ENCODE data around the gene UBN1. TPM values are rescaled to one million over a fixed set of nuclear protein-coding genes. Genes with fewer than 3 reads are reported as not detected.

The UBN1 gene
- total and polyA plus RNA-seq, 2 donors (not counting 3 experiments of a cell fraction or from before 2014, with no cell fraction given), result 26.0 to 44.8 TPM

GRCh38 chr16:4814542-4815173, 32.6 kb upstream of the UBN1 start:
- Histone ChIP-seq H3K4me3 (replicated peaks in 1 of 3; ENCODE audit: insufficient read depth in 1 of 3, low read depth in 1 of 3, low read length in 3 of 3) (no peak overlapping the region), H3K79me2 (ENCODE audit: control insufficient read depth, insufficient read depth, low read length) (no peaks in the 10 kb centered on the region), H3K4me1 (ENCODE audit: control insufficient read depth, extremely low read depth, insufficient read depth, low read length) (no peaks in the 10 kb centered on the region), H3K9me3 (replicated peaks; ENCODE audit: control insufficient read depth, insufficient read depth, low read length) (no peaks in the 10 kb centered on the region), H3K9me1 (replicated peaks; ENCODE audit: control insufficient read depth, extremely low read depth, insufficient read depth, low read length) (no peaks in the 10 kb centered on the region), H2AFZ (ENCODE audit: low read depth, low read length) (no peak overlapping the region), H3K27me3 (ENCODE audit: control insufficient read depth in 2 of 2, insufficient read depth in 2 of 2, low read length in 2 of 2) (no peaks in the 10 kb centered on the region), H3K9ac (replicated peaks; ENCODE audit: extremely low read depth, insufficient read depth, low read length) (no peak overlapping the region), H3K4me2 (ENCODE audit: insufficient read depth, low read length) (no peak overlapping the region), H3K36me3 (ENCODE audit: control insufficient read depth in 2 of 2, extremely low read depth in 1 of 2, insufficient read depth in 2 of 2, low read length in 2 of 2) (peaks cover 11 to 42% of the 10 kb centered on the region in 2 experiments), H4K20me1 (replicated peaks; ENCODE audit: control insufficient read depth, extremely low read depth, insufficient read depth, low read length) (no peaks in the 10 kb centered on the region), H3K27ac (ENCODE audit: insufficient read depth, low read depth, low read length) (no peak overlapping the region)
- BruUV-seq (replicated peaks), result no TSS peak
- ChIA-PET CTCF (interaction anchor here (0.8 kb wide), 1 partner anchor 12 kb away, joined by 3 read pairs; no protein-coding TSS in a partner anchor), POLR2A (no interaction called here)
- intact Hi-C loops (cut with micrococcal nuclease), result no loop called here
- dilution Hi-C loops (cut with MboI; ENCODE audit: extremely low pct_ligation_motif_present, low sequenced_read_pairs), result no loop called here
- DNase-seq (ENCODE audit: low read depth, low spot score) (no peak), FAIRE-seq (no peak)
- TF ChIP-seq JUN (IDR thresholded peaks at IDR 0.05; ENCODE audit: borderline replicate concordance, insufficient read depth, insufficient read length, low read depth) (no peak), POLR2A (IDR thresholded peaks at IDR 0.05; ENCODE audit: low read depth, low read length) (no peak), FOS (IDR thresholded peaks at IDR 0.05; ENCODE audit: borderline replicate concordance, insufficient read depth, low read length) (no peak), POLR2AphosphoS5 (IDR thresholded peaks at IDR 0.05; ENCODE audit: insufficient read depth, low read depth, low read length) (no peak), GATA2 (IDR thresholded peaks at IDR 0.05; ENCODE audit: insufficient read depth, insufficient read length, low read depth, low read length) (no peak), MYC (IDR thresholded peaks at IDR 0.05; ENCODE audit: low read depth, low read length) (no peak), EZH2 (IDR thresholded peaks at IDR 0.05; ENCODE audit: borderline replicate concordance, low read depth, low read length, severe bottlenecking) (no peak)
- TF ChIP-seq, protein P1, sequence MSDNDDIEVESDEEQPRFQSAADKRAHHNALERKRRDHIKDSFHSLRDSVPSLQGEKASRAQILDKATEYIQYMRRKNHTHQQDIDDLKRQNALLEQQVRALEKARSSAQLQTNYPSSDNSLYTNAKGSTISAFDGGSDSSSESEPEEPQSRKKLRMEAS (IDR thresholded peaks at IDR 0.05; ENCODE audit: insufficient read depth, insufficient read length), result no peak
- TF ChIP-seq, protein P2, sequence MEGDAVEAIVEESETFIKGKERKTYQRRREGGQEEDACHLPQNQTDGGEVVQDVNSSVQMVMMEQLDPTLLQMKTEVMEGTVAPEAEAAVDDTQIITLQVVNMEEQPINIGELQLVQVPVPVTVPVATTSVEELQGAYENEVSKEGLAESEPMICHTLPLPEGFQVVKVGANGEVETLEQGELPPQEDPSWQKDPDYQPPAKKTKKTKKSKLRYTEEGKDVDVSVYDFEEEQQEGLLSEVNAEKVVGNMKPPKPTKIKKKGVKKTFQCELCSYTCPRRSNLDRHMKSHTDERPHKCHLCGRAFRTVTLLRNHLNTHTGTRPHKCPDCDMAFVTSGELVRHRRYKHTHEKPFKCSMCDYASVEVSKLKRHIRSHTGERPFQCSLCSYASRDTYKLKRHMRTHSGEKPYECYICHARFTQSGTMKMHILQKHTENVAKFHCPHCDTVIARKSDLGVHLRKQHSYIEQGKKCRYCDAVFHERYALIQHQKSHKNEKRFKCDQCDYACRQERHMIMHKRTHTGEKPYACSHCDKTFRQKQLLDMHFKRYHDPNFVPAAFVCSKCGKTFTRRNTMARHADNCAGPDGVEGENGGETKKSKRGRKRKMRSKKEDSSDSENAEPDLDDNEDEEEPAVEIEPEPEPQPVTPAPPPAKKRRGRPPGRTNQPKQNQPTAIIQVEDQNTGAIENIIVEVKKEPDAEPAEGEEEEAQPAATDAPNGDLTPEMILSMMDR (IDR thresholded peaks at IDR 0.05; ENCODE audit: extremely low read depth in 1 of 2, insufficient read depth in 1 of 2, low read depth in 1 of 2, low read length in 2 of 2), result no peak

All from endothelial cell of umbilical vein (primary cell).